Measurements from ENCODE around the gene FAM13C. TPM values are rescaled to one million over a fixed set of nuclear protein-coding genes. Genes with fewer than 3 reads are reported as not detected.

Gene FAM13C
- total RNA-seq, result 41.6 TPM

DNA sequence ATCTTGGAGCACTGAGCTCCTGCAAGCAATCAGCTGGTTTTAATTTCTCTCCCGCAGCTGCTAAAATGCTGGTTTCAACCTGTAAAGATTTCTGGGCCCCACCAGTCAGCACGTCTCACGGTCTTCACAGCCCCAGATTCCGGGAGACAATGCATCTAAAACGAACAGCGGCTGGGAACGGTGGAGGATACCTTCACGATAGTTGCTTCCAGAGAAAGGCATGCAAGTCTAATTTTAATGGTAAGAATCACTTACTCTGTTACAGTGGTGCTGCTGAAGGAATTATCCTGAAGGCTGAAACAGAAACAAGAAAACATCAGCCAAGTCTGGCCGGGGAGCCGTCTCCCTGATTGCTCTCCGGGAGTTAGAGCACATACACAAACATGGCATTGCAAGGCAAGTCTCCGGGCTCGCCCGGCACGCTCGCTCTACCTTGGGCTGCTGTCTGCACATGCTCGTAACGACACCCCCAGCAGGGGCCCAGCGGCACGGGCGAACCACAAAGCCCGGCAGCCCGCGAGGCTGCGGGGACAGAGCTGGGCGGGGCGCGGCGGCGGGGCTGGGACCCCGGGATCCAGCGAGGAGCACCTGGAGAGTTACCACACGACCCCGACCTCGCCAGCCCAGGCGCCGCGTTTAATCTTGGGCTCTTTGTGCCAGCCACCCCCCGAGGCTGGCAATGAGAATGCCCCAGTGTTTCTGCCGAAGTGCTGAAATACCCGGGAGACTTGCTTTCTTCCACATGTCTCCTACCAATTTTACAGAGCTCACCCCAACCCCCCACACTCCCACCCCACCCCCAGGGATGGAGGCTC lies at the start of gene FAM13C:
Gene FAM13C (minus strand): TSS at position 406 of the 815 bp plus-strand sequence. CDS start 89 bp downstream, at position 317.

Other genes starting within 250 kb of the FAM13C start
- 30.4 TPM for gene PHYHIPL, start 185.9 kb downstream of the FAM13C start, total RNA-seq